Heart left ventricle (tissue), 16 donors: Measurements from ENCODE around the gene SMAD5. TPM values are rescaled to one million over a fixed set of nuclear protein-coding genes. Genes with fewer than 3 reads are reported as not detected.

Experiments used
- ATAC-seq, 4 donors: fragments of 200-7000 bp; cut with Tn5 transposase; one replicate each; pipeline ENCODE4 v1.9.1; 2020 to 2022; ENCODE audit warnings: moderate library complexity in 4 of 4, mild to moderate bottlenecking in 3 of 4, moderate number of reproducible peaks in 1 of 4
- DNase-seq, 5 donors: peaks; one replicate each; pipeline ENCODE4 v3.0.0-alpha.2; 2020
- H3K27ac ChIP-seq, 12 donors: fragments of 200-600 bp; sonication (generic) in 4 of 12; one replicate each; pipeline versions ENCODE4 v1.5.0 to v1.8.0; 2016 to 2022; ENCODE audit warnings: mild to moderate bottlenecking in 2 of 12
- H3K27me3 ChIP-seq, 9 donors: fragments of 200-600 bp; sonication (generic) in 2 of 9; one replicate each; pipeline versions ENCODE4 v1.5.1 to v1.8.0; 2016 to 2022; ENCODE audit warnings: mild to moderate bottlenecking in 3 of 9
- H3K36me3 ChIP-seq, 9 donors: fragments of 200-600 bp; sonication (generic) in 2 of 9; one replicate each; pipeline versions ENCODE4 v1.5.0 to v1.8.0; 2018 to 2022; ENCODE audit warnings: mild to moderate bottlenecking in 2 of 9
- H3K4me1 ChIP-seq, 12 donors: fragments of 200-600 bp; sonication (generic) in 4 of 12; one replicate each; pipeline versions ENCODE4 v1.5.0 to v1.8.0; 2016 to 2022; ENCODE audit warnings: mild to moderate bottlenecking in 3 of 12
- H3K4me3 ChIP-seq, 12 donors: fragments of 200-600 bp; sonication (generic) in 4 of 12; one replicate each; pipeline versions ENCODE4 v1.5.0 to v1.8.0; 2017 to 2022; ENCODE audit warnings: mild to moderate bottlenecking in 9 of 12, moderate library complexity in 4 of 12
- H3K9me3 ChIP-seq, 12 donors: fragments of 200-600 bp; sonication (generic) in 4 of 12; one replicate each; pipeline versions ENCODE4 v1.5.0 to v1.8.0; 2016 to 2022; ENCODE audit warnings: mild to moderate bottlenecking in 1 of 12
- POLR2A ChIP-seq, 2 donors: fragments of 450-650 bp; IDR thresholded peaks; one replicate each; pipeline ENCODE4 v1.6.1; 2017; ENCODE audit warnings: antibody characterized with exemption in 2 of 2, mild to moderate bottlenecking in 2 of 2, moderate library complexity in 2 of 2
- WGBS, 4 donors: extraction: QIAGEN DNeasy Blood & Tissue Kit in 2 of 4; methylation state at CpG; one replicate each; pipeline versions ENCODE4 v1.1.5 to v1.1.7; 2013 to 2018; 5-methylcytosine and 5-hydroxymethylcytosine counted together
- intact Hi-C, 10 donors: fragments of 100-400 bp; cut with DNase I; formaldehyde crosslinking; loops; one replicate each; pipeline versions ENCODE4 v1.11.1 to v1.14.2; 2022
- polyA plus RNA-seq, 2 donors: library from polyadenylated mRNA; stranded (reverse); fragments of 200-250 nt; gene quantifications; one replicate each; pipeline ENCODE4 v1.2.3, GENCODE V29; 2013
- total RNA-seq, 9 donors: library from RNA; depleted of rRNA in 2 of 9; stranded (reverse); fragments of >200 nt in 2 of 9; fragmentation: NEBNext Ultra II Directional in 3 of 9; extraction: Animal tissue kit (Norgen Biotek cat#: 25700) in 3 of 9; gene quantifications; one replicate each; pipeline versions ENCODE4 v1.1.0 to v1.2.4, GENCODE V29; 2016 to 2023
- TF ChIP-seq, protein P1 (sequence below), 12 donors: fragments of 200-600 bp; sonication (generic) in 4 of 12; IDR thresholded peaks; one replicate each; pipeline versions ENCODE4 v1.5.0 to v1.8.0; 2018 to 2022; ENCODE audit warnings: antibody characterized with exemption in 12 of 12, mild to moderate bottlenecking in 5 of 12
- donor health status: ischemic (EF 13 %, LVEDD 7.1; RV severe dilation, severe dysfunction).
- donor health status: healthy with polysubstance abuse.
- donor health status: DM: no; HTN: yes; CAD: no.
- donor health status: DM: no; HTN: no; CAD: no.
- donor health status: ischemic (EF 25% LVEDD 6.9; RV normal size, moderate dysfunction).
- donor health status: ischemic (EF 25% LVEDD 5.7; RV mildly dilated, moderate dysfunction).
- donor health status: healthy.
- donor health status: DM: yes; HTN: yes; CAD: no.
- donor health status: ischemic (EF 35%, LVEDD 5.7; RV mildly dilated, moderate dysfunction).
- donor health status: nonischemic (EF 11% LVEDD 7.7; RV severe dilation, severe dysfunction).
- donor health status: DM: yes; HTN: yes; CAD: no.
- donor health status: PGD.
- donor health status: ischemic (EF 29% LVEDD 5.4; RV normal size, mild dysfunction).
- donor health status: nonischemic (EF 23%, LVEDD 6.1; RV moderate dilation, normal function).

SMAD5 gene
- total and polyA plus RNA-seq, 11 donors = 6.9 to 53.3 (median 35.7) TPM

DNA sequence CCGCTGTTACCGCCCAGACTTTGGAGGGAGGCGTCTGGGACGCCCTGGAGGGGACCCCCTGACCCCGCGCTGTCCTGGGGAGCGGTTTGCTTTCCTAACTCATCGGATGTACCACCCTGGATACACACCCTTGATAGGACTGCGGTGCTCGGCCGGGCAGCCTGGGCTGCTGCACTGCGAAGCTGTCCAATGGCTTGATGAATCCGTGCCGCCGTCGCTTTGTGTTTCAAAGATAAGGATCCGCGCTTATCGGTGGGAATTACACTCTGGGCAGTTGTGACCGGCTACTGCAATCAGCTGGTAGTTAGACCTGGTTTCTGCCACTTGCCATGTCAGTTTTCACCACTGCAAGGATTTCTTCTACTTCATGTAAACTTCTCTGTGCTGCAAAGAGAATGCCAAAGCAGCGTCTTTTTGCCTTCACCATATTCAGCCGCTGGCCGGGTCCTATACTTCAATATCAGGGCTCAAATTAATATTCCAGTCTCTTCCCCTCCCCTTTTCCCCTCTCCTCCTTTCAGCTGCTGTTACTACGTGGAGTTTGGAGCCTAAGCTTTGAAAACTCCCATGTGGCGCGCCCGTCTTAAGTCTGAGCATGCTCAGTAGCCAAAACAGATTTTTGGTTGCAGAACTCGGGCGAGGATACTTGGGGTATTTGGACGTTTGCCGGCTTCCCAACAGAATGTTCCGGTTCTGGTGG lies 727 bp downstream of the SMAD5 start:
- Histone ChIP-seq H3K9me3 (no peaks in the 10 kb centered on the region), H3K27ac (peak overlapping the region; percentile 84 to 100 (median 98)), H3K4me1 (peaks cover 7 to 70% (median 45%) of the 10 kb centered on the region in 12 donors), H3K27me3 (no peaks in the 10 kb centered on the region), H3K4me3 (peak overlapping the region; percentile 80 to 95 (median 90)), H3K36me3 (no peaks in the 10 kb centered on the region)
- no peak for TF ChIP-seq POLR2A (IDR thresholded peaks at IDR 0.05)
- TF ChIP-seq, protein P1, sequence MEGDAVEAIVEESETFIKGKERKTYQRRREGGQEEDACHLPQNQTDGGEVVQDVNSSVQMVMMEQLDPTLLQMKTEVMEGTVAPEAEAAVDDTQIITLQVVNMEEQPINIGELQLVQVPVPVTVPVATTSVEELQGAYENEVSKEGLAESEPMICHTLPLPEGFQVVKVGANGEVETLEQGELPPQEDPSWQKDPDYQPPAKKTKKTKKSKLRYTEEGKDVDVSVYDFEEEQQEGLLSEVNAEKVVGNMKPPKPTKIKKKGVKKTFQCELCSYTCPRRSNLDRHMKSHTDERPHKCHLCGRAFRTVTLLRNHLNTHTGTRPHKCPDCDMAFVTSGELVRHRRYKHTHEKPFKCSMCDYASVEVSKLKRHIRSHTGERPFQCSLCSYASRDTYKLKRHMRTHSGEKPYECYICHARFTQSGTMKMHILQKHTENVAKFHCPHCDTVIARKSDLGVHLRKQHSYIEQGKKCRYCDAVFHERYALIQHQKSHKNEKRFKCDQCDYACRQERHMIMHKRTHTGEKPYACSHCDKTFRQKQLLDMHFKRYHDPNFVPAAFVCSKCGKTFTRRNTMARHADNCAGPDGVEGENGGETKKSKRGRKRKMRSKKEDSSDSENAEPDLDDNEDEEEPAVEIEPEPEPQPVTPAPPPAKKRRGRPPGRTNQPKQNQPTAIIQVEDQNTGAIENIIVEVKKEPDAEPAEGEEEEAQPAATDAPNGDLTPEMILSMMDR (IDR thresholded peaks at IDR 0.05) = no peak
- intact Hi-C loops = loop anchor here (2.0 to 5.0 kb wide), 4 partner anchors 41 to 51 kb away; no protein-coding TSS in a partner anchor
- peak; percentile 46 to 77 (median 52) for DNase-seq
- peak in 3 of 4 donors; percentile 32 to 70 (median 56) for ATAC-seq
- WGBS, 4 donors = 0 to 1% (median 0%) methylated on average over 26 to 32 of the region's 32 CpGs

DNA sequence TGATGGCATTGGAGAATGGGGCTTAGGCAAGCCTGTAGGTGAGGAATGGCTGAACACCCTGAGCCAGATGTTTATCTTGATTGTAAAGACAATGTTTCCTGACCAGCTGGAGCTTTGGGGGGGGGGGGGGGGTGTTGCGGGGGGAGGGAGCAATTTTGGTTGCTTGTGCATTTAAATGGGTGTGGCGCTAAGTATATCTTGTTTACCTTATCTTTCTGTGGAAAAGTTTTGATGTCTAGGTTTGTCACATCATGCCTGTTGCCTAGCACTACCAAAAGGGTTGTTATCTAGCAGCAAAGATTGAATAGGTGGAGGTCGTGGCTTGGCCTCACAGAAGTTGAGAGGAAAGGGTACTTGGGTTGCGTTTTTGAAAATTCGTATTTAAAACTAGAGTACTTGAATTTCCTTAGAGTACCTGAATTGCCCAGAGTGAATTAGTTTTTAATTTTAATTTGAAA lies 1.3 kb downstream of the SMAD5 start:
- Histone ChIP-seq H3K9me3 (no peaks in the 10 kb centered on the region), H3K4me3 (peak overlapping the region; percentile 80 to 95 (median 90)), H3K4me1 (peaks cover 7 to 71% (median 49%) of the 10 kb centered on the region in 12 donors), H3K36me3 (no peaks in the 10 kb centered on the region), H3K27me3 (no peaks in the 10 kb centered on the region), H3K27ac (peak overlapping the region in 11 of 12 donors; percentile 94 to 100 (median 98))
- ATAC-seq = no peak
- no peak for DNase-seq
- no peak for TF ChIP-seq POLR2A (IDR thresholded peaks at IDR 0.05)
- TF ChIP-seq, protein P1 (IDR thresholded peaks at IDR 0.05) = no peak
- WGBS, 4 donors = 3 to 8% (median 6%) methylated on average over 5 of the region's 5 CpGs
- intact Hi-C loops = loop anchor here (2.0 to 5.0 kb wide), 4 partner anchors 42 to 52 kb away; no protein-coding TSS in a partner anchor

DNA sequence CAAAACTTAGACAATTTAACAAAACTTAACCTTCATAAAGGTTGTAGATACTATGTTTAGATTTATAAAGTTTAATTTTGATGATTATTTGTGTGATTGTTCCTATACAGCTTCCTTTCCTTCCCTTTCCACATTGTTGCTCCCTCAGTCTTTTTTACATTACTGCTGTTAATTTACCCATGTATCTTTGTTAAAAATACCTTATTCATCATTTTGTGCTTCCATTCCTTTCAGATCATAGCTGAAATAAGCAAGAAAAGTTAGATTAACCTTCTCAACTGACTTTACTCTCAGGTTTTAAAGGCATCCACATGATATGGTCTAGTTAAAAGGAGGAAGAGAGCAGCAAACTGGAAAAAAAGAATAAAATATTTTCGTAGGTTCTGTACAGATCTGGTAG lies 2.0 kb downstream of the SMAD5 start:
- ATAC-seq = no peak
- Histone ChIP-seq H3K36me3 (no peaks in the 10 kb centered on the region), H3K27me3 (no peaks in the 10 kb centered on the region), H3K4me3 (peak overlapping the region in 8 of 12 donors; percentile 82 to 95 (median 92)), H3K9me3 (no peaks in the 10 kb centered on the region), H3K27ac (peak overlapping the region in 2 of 12 donors; percentile 36 to 99), H3K4me1 (peaks cover 7 to 71% (median 49%) of the 10 kb centered on the region in 12 donors)
- WGBS, 4 donors = 17 to 42% (median 23%) methylated on average over 1 of the region's 1 CpG
- intact Hi-C loops = loop anchor here in 9 of 10 donors (5.0 kb wide), 4 partner anchors 38 to 52 kb away; no protein-coding TSS in a partner anchor
- no peak for DNase-seq
- TF ChIP-seq, protein P1 (IDR thresholded peaks at IDR 0.05) = no peak
- TF ChIP-seq POLR2A (IDR thresholded peaks at IDR 0.05) = no peak

DNA sequence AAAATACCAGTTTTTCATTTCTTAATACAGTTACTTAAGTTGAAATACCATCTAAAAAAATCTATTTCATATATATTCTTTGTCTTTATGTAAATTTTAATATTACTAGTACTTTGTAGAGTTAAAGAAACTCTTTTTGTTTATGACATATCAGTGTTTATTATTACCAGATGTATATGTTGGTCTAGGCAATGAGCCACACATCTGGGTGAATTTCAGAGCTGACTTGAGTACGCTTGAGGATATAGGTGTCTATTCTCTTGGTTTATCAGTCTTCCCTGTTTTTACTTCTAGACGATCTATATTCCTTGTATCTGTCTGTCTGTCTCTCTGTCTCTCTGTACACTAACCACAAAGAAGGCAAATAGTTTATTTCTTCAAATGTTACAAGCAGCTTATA lies 2.9 kb downstream of the SMAD5 start:
- peaks cover 7 to 76% (median 51%) of the 10 kb centered on the region in 12 donors for H3K4me1 ChIP-seq
- WGBS, 4 donors = 61 to 80% (median 73%) methylated on average over 2 of the region's 2 CpGs

More for the DNA sequence above, 2.9 kb downstream of the SMAD5 start:
- TF ChIP-seq, protein P1 (IDR thresholded peaks at IDR 0.05) = no peak
- no peak for TF ChIP-seq POLR2A (IDR thresholded peaks at IDR 0.05)
- ATAC-seq (no peak), DNase-seq (no peak)
- H3K27ac ChIP-seq = no peak overlapping the region
- peak overlapping the region in 1 of 12 donors; percentile 82 for H3K4me3 ChIP-seq
- H3K27me3 ChIP-seq = no peaks in the 10 kb centered on the region
- no peaks in the 10 kb centered on the region for H3K36me3 ChIP-seq
- no peaks in the 10 kb centered on the region for H3K9me3 ChIP-seq
- intact Hi-C loops = loop anchor here in 1 of 10 donors (5.0 kb wide), 1 partner anchor 37 kb away; no protein-coding TSS in a partner anchor
